ENCODE data around the gene ZNF518A.

DNA sequence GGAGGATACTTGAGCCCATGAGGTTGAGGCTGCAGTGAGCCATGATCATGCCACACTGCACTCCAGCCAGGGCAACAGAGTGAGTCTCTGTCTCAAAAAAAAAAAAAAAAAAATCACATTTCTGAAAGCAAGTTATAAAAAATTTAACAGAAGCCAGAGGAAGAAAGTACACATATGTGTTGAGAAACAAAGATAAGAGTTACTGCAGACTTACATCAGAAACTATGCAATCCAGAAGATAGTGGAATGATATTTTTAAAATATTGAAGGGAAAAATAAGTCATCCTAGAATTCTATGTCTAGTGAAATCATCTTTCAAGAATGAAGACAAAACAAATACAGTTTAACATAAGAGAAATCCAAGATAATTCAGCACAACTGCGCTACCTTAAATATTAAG lies 46.9 kb downstream of the ZNF518A start:
- TF ChIP-seq, protein P1, sequence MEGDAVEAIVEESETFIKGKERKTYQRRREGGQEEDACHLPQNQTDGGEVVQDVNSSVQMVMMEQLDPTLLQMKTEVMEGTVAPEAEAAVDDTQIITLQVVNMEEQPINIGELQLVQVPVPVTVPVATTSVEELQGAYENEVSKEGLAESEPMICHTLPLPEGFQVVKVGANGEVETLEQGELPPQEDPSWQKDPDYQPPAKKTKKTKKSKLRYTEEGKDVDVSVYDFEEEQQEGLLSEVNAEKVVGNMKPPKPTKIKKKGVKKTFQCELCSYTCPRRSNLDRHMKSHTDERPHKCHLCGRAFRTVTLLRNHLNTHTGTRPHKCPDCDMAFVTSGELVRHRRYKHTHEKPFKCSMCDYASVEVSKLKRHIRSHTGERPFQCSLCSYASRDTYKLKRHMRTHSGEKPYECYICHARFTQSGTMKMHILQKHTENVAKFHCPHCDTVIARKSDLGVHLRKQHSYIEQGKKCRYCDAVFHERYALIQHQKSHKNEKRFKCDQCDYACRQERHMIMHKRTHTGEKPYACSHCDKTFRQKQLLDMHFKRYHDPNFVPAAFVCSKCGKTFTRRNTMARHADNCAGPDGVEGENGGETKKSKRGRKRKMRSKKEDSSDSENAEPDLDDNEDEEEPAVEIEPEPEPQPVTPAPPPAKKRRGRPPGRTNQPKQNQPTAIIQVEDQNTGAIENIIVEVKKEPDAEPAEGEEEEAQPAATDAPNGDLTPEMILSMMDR (IDR thresholded peaks at IDR 0.05; ENCODE audit: low read length), result no peak
- no peak for TF ChIP-seq EZH2 (optimal IDR thresholded peaks at IDR 0.05; ENCODE audit: low read depth, low read length)

All from MM.1S (cell line).